GM15510 (cell line): ENCODE results near the gene PSMD6.

Experiments used
- POLR2A ChIP-seq: IDR thresholded peaks from 3 replicates; pipeline ENCODE4 v1.6.1; 2011; ENCODE audit warnings: borderline replicate concordance; ENCODE audit not compliant: insufficient read length; ENCODE audit errors: extremely low read depth

Gene PSMD6

DNA sequence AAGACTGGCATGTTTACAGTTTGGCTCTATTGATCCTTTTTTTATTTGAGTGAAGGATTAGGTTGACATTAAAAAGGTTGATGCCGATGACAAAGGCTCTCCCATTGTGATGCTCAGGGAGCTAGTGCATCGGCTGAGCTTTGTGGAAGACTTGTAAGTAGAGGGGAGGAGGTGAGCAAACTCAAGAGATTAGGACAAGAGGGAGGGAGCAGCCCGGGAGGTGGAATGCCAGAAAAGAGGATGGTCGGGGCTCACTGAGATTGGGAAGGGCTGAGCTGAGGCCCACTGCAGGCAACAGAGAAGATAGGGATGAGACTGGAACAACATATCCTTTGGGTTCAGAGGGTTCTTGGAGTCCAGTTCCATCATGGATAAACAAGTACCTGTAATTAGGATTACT is 26.5 kb upstream of the PSMD6 start:
- no peak for TF ChIP-seq POLR2A

DNA sequence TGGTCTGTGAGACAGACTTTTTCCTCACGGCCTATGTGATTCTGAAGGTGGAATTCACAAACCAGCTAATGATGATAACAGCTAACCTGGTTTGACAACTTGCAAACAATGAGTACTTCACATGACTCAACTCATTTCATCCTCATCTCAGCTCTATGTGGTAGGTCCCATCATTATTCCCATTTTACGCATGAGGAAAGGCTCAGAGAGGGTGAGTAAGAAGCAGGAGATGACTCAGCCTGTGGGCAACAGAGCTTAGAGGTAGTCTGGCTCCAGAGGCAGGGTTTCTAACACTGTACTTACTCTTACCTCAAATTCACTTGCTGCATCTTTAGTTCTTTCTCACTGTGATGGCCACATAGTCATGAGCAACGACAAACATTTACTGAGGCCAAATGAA is 25.8 kb upstream of the PSMD6 start:
- TF ChIP-seq POLR2A, result no peak

DNA sequence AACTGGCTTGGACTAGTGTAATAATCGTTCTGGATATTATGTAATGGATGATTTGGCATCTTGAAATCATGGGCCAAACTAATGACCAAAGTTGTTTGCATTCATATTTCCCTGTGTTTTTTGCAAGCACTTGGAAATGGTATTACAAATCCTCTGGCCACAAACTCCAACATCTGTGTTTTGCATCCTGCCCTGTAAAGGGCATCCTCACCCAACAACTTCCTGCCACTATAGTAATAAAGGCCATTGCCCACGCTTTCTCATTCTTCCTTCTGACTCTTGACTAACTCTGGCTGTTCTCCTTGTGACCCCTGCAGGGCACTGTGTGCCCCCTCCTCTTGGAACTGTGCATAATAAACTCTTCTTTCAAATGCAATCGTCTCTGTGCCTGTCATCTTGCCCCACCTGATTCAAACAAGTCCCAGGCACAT is 25.4 kb upstream of the PSMD6 start:
- TF ChIP-seq POLR2A, result no peak

GRCh38 chr3:64047787-64048186 is 24.5 kb upstream of the PSMD6 start:
- no peak for TF ChIP-seq POLR2A

GRCh38 chr3:64046996-64047594 is 23.8 kb upstream of the PSMD6 start:
- no peak for TF ChIP-seq POLR2A

DNA sequence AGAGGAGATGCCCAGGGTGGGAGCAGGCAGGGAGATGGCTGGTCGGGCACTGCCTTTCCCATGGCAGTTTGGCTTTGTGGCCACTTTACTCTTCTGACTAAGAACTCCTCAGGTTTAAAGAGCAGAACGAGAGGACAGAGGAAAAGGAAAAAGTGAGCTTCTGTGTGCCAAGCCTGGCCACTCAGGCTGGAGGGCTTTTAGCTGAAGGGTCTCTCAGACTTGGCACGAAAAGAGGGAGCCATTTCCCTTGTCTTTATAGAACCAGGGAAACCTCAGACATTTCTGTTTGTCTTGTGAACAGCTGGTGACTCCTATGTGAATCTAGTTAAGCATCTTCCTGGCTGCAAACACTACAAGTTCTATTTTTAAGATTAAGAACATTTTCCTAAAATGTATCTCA is 23.3 kb upstream of the PSMD6 start:
- no peak for TF ChIP-seq POLR2A

DNA sequence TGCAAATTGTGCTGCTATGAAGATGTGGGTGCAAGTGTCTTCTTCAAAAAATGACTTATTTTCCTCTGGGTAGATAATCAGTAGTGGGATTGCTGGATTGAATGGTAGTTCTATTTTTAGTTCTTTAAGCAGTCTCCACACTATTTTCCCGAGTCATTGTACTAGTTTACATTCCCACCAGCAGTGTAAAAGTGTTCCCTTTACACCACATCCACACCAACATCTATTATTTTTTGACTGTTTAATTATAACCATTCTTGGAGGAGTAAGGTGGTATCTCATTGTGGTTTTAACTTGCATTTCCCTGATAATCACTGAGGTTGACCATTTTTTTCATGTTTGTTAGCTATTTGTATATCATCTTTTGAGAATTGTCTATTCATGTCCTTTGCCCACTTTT is 19.7 kb upstream of the PSMD6 start:
- TF ChIP-seq POLR2A, result no peak

DNA sequence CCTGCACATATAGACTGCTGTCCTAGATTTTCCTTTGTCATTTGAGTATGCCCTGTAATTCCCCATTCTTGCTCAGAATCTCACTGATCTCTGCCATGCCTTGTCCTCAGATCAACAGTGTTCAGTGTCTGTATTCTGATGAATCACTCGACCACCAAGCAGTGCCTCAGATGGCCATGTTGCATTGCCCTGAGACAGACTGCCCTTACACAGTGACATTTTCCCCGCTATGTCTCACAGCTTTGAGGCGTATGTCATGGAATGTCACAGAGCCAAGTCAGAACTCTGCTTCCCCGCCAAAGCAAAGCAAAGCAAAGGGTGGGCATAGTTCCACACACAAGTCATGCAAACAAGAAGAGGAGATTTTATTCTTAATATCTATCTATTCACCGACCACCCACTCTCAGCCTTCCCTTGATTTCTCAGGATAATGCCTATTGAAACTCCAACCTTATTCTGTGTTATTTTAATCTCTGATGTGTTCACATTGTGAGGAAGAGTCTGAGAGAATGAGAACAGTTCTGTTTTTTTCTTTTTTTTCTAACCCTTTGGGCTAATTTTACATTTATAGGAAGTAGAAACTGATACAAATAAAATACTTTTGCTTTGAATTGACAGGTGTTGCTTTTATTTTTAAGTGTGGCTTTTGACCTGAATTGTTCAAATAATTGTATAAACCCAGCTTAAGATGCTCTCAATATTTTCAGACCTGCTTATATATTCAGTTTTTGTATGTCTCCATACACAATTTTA is 16.9 kb upstream of the PSMD6 start:
- TF ChIP-seq POLR2A, result no peak

DNA sequence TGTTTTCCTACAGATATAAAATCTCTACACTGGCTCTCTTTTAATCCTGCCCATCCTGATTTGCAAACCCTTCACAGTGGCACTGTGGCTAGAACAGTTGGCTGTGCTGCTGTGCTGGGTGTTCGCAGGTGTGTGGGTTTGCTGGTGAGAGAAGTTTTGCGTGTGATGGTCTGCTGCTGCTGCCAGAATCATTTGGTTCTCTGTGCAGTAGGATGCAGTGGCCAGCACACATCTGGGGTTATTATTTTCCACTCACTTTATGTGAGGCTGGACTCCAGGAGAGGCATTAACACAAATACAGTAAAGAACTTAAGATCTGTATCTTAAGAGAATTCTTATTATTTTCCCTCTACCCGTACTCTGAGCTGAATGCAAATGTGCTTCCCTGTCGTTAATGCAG is 16.0 kb upstream of the PSMD6 start:
- no peak for TF ChIP-seq POLR2A

- no peak for TF ChIP-seq POLR2A
These were observed 15.0 kb upstream of the PSMD6 start for GRCh38 chr3:64038253-64038767.

GRCh38 chr3:64037084-64037483 is 13.8 kb upstream of the PSMD6 start:
- TF ChIP-seq POLR2A, result no peak

GRCh38 chr3:64033069-64033468 is 9.8 kb upstream of the PSMD6 start:
- no peak for TF ChIP-seq POLR2A

GRCh38 chr3:64031540-64032508 is 8.5 kb upstream of the PSMD6 start:
- no peak for TF ChIP-seq POLR2A

GRCh38 chr3:64030741-64031140 is 7.4 kb upstream of the PSMD6 start:
- TF ChIP-seq POLR2A, result no peak

DNA sequence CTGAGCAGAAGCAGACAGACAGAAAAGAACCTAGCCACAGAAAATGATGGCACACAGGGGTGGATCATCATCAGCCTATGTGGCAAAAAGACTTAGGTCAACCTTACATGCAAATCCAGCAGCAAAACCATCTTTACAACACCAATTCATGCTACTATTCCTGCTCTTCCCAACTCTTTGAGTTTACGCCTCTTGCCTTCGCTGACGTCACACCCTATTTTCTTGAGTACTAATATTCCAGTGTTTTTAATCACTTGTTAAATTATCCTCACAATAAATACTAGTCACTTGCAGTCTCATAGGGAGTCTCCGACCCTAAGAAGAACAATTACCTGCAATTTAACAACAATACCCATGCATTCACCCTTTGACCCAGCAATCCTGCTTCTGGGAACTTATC is 6.0 kb upstream of the PSMD6 start:
- no peak for TF ChIP-seq POLR2A
